Neutrophil (primary cell): ENCODE data around the gene ALDOA.

Experiments used
- H3K27ac ChIP-seq: fragments of 200-600 bp; sonication (generic); 2 replicates; pipeline ENCODE4 v1.5.1; 2016; ENCODE audit warnings: mild to moderate bottlenecking, moderate library complexity
- H3K27me3 ChIP-seq: fragments of 200-600 bp; sonication (generic); 2 replicates; pipeline ENCODE4 v1.6.0; 2016; ENCODE audit warnings: mild to moderate bottlenecking
- H3K36me3 ChIP-seq: fragments of 200-600 bp; sonication (generic); 2 replicates; pipeline ENCODE4 v1.5.1; 2017
- H3K4me1 ChIP-seq, 2 experiments: fragments of 200-600 bp in 1 of 2; sonication (generic) in 1 of 2; 1 replicate in 1 of 2; 2 replicates in 1 of 2; pipeline versions ENCODE4 v1.5.1 to v1.6.1; 2013 to 2016; ENCODE audit warnings: low read depth in 1 of 2, low read length in 1 of 2, mild to moderate bottlenecking in 1 of 2, moderate library complexity in 1 of 2; ENCODE audit not compliant: control insufficient read depth in 1 of 2, insufficient read depth in 1 of 2
- H3K4me3 ChIP-seq, 2 experiments: fragments of 200-600 bp in 1 of 2; sonication (generic) in 1 of 2; 1 replicate in 1 of 2; 2 replicates in 1 of 2; pipeline ENCODE4 v1.5.1; 2013 to 2016; ENCODE audit warnings: low read depth in 1 of 2, low read length in 1 of 2, mild to moderate bottlenecking in 1 of 2, moderate library complexity in 1 of 2
- H3K9me3 ChIP-seq: fragments of 200-600 bp; sonication (generic); 2 replicates; pipeline ENCODE4 v1.5.1; 2016
- CTCF ChIP-seq: fragments of 200-600 bp; sonication (generic); IDR thresholded peaks from 2 replicates; pipeline ENCODE4 v1.5.1; 2016; ENCODE audit warnings: antibody characterized with exemption

ALDOA gene

GRCh38 chr16:30090610-30091331 is 25.2 kb downstream of the ALDOA start:
- peak overlapping the region; percentile 100 for H3K27ac ChIP-seq
- no peaks in the 10 kb centered on the region for H3K27me3 ChIP-seq
- TF ChIP-seq CTCF, result no peak
- H3K36me3 ChIP-seq, result peaks cover 38% of the 10 kb centered on the region
- H3K4me1 ChIP-seq, result peaks cover 70 to 72% of the 10 kb centered on the region in 2 experiments
- no peaks in the 10 kb centered on the region for H3K9me3 ChIP-seq
- H3K4me3 ChIP-seq, result peak overlapping the region; percentile 85

- TF ChIP-seq CTCF, result peak; percentile 90
- H3K4me1 ChIP-seq, result peaks cover 67 to 68% of the 10 kb centered on the region in 2 experiments
- peak within 1 kb of the TSS; percentile 85 for H3K4me3 ChIP-seq
- H3K36me3 ChIP-seq, result peaks cover 34% of the 10 kb centered on the region
- no peaks in the 10 kb centered on the region for H3K9me3 ChIP-seq
- peak within 1 kb of the TSS; percentile 100 for H3K27ac ChIP-seq
- no peaks in the 10 kb centered on the region for H3K27me3 ChIP-seq
Observed at GRCh38 chr16:30091474-30092372, 26.2 kb downstream of the ALDOA start, which contains the start of gene TBX6. TSS of gene TBX6 (minus strand) at chr16:30091924. CDS start at chr16:30091193, 731 bp downstream.

GRCh38 chr16:30092373-30093010 is 26.9 kb downstream of the ALDOA start:
- peak; percentile 92 for TF ChIP-seq CTCF
- Histone ChIP-seq H3K4me3 (peak overlapping the region; percentile 85), H3K27ac (peak overlapping the region; percentile 100), H3K36me3 (peaks cover 34% of the 10 kb centered on the region), H3K27me3 (no peaks in the 10 kb centered on the region), H3K4me1 (peaks cover 66 to 68% of the 10 kb centered on the region in 2 experiments), H3K9me3 (peaks cover 7% of the 10 kb centered on the region)

- Histone ChIP-seq H3K4me1 (peaks cover 58 to 65% of the 10 kb centered on the region in 2 experiments), H3K27ac (peak overlapping the region; percentile 100), H3K36me3 (peaks cover 34% of the 10 kb centered on the region), H3K4me3 (peak overlapping the region; percentile 85 to 100), H3K9me3 (peaks cover 23% of the 10 kb centered on the region), H3K27me3 (no peaks in the 10 kb centered on the region)
- no peak for TF ChIP-seq CTCF
Observed at GRCh38 chr16:30094541-30095165, 29.1 kb downstream of the ALDOA start.
